Chondrocyte (in vitro differentiated cells): ENCODE measurements around the gene ZBTB9. TPM values are rescaled to one million over a fixed set of nuclear protein-coding genes. Genes with fewer than 3 reads are reported as not detected.

Experiments used
- DNase-seq: peaks from one replicate; pipeline ENCODE4 v3.0.0; 2021; ENCODE audit warnings: mixed read lengths, low spot score
- H3K27ac Mint-ChIP-seq: one replicate; pipeline ENCODE4 v1.8.0; 2021; ENCODE audit warnings: mild to moderate bottlenecking, moderate library complexity, mixed read lengths; ENCODE audit not compliant: unreplicated experiment
- H3K27me3 Mint-ChIP-seq: 2 replicates; pipeline ENCODE4 v1.8.0; 2021; ENCODE audit warnings: low read depth, mixed read lengths
- H3K36me3 Mint-ChIP-seq: 2 replicates; pipeline ENCODE4 v1.8.0; 2021; ENCODE audit warnings: low read depth, mixed read lengths
- H3K4me1 Mint-ChIP-seq: 2 replicates; pipeline ENCODE4 v1.8.0; 2021; ENCODE audit warnings: low read depth, mild to moderate bottlenecking, mixed read lengths
- H3K4me3 Mint-ChIP-seq: one replicate; pipeline ENCODE4 v1.8.0; 2021; ENCODE audit warnings: mild to moderate bottlenecking, moderate library complexity, mixed read lengths; ENCODE audit not compliant: unreplicated experiment
- H3K9me3 Mint-ChIP-seq: 2 replicates; pipeline ENCODE4 v1.8.0; 2021; ENCODE audit warnings: low read depth, mixed read lengths
- CTCF ChIP-seq: fragments of 200-600 bp; sonication (generic); IDR thresholded peaks from 2 replicates; pipeline ENCODE4 v1.5.0; 2021; ENCODE audit warnings: antibody characterized with exemption, mild to moderate bottlenecking, moderate library complexity
- microRNA-seq: library from miRNA; unstranded; fragments of <30 nt; microRNA quantifications from one replicate; pipeline ENCODE4 v1.2.0, GENCODE V29; 2020; ENCODE audit warnings: borderline number of aligned reads
- total RNA-seq: library from RNA; stranded (reverse); gene quantifications from 3 replicates; pipeline ENCODE4 v1.2.1, GENCODE V29; 2021

The ZBTB9 gene
- total RNA-seq, 1 donor from 2014 or later: 7.1 TPM

DNA sequence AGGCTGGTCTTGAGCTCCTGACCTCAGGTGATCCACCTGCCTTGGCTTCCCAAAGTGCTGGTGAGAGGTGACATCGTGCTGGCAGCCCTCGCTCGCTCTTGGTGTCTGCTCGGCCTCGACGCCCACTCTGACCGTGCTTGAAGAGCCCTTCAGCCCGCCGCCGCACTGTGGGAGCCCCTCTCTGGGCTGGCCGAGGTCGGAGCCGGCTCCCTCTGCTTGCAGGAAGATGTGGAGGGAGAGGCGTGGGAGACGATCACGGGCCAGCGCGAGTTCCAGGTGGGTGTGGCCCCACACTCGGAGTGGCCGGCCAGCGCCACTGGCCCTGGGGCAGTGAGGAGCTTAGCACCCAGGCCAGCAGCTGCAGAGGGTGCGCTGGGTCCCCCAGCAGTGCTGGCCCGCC, 48.1 kb downstream of the ZBTB9 start:
- TF ChIP-seq CTCF: no peak
- H3K27ac Mint-ChIP-seq: no peak overlapping the region

DNA sequence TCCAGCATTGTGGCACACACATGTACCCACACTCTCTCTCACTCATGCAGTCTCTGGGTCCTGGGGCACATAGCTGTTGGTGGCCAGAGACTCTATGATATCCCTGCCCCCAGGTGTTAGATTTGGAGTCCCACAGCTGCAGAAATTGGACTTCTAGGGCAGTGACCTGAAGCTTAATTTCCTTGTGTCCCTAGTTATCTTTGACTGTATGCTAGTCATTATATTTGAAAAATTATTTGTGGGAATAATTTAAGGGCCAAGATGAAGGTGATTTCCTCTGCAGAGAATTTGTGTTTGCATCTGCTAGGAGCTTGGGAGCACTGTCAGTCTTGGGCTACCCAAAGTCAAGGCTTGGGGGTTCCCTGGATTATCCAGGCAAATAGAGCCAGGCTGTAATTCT, 50.1 kb downstream of the ZBTB9 start:
- H3K4me3 Mint-ChIP-seq: no peak overlapping the region
- DNase-seq: no peak

More for the DNA sequence above, 48.1 kb downstream of the ZBTB9 start:
- H3K36me3 Mint-ChIP-seq: no peaks in the 10 kb centered on the region
- H3K9me3 Mint-ChIP-seq: peaks cover 3% of the 10 kb centered on the region
- H3K4me3 Mint-ChIP-seq: no peak overlapping the region
- no peak for DNase-seq
- H3K4me1 Mint-ChIP-seq: no peaks in the 10 kb centered on the region
- H3K27me3 Mint-ChIP-seq: peaks cover 14% of the 10 kb centered on the region

GRCh38 chr6:33505548-33506370, 51.4 kb downstream of the ZBTB9 start:
- no peak for TF ChIP-seq CTCF
- no peak for DNase-seq
- no peaks in the 10 kb centered on the region for H3K4me1 Mint-ChIP-seq
- H3K36me3 Mint-ChIP-seq: no peaks in the 10 kb centered on the region
- no peak overlapping the region for H3K4me3 Mint-ChIP-seq
- no peaks in the 10 kb centered on the region for H3K27me3 Mint-ChIP-seq
- H3K9me3 Mint-ChIP-seq: peaks cover 3% of the 10 kb centered on the region
- H3K27ac Mint-ChIP-seq: no peak overlapping the region

More for the DNA sequence above, 50.1 kb downstream of the ZBTB9 start:
- no peaks in the 10 kb centered on the region for H3K4me1 Mint-ChIP-seq
- H3K36me3 Mint-ChIP-seq: no peaks in the 10 kb centered on the region
- TF ChIP-seq CTCF: no peak
- H3K9me3 Mint-ChIP-seq: peaks cover 3% of the 10 kb centered on the region
- H3K27me3 Mint-ChIP-seq: peaks cover 5% of the 10 kb centered on the region
- H3K27ac Mint-ChIP-seq: no peak overlapping the region

Small RNA genes lying within 50 kb of the gene (microRNA-seq; reads per million reads assigned to microRNA genes)
- not detected for gene MIR5004

Other genes with a start within 250 kb of the ZBTB9 start
- gene HSD17B8, start 249.9 kb upstream of the ZBTB9 start, total RNA-seq: 0.60 to 2.8 TPM (median 1.1 TPM) in 3 replicates
- 42.8 to 49.7 TPM (median 44.5 TPM) in 3 replicates for gene RING1, start 246.1 kb upstream of the ZBTB9 start, total RNA-seq
- 35.8 to 49.9 TPM (median 36.0 TPM) in 3 replicates for gene VPS52, start 182.7 kb upstream of the ZBTB9 start, total RNA-seq
- 1,578 to 1,963 TPM (median 1,582 TPM) in 3 replicates for gene RPS18, start 182.5 kb upstream of the ZBTB9 start, total RNA-seq
- 6.5 to 9.2 TPM (median 7.3 TPM) in 3 replicates for gene B3GALT4, start 177.5 kb upstream of the ZBTB9 start, total RNA-seq
- 42.4 to 79.7 TPM (median 48.1 TPM) in 3 replicates for gene WDR46, start 165.3 kb upstream of the ZBTB9 start, total RNA-seq
- gene PFDN6, start 165.0 kb upstream of the ZBTB9 start, total RNA-seq: 25.3 to 35.5 TPM (median 27.8 TPM) in 3 replicates
- 39.2 to 54.5 TPM (median 50.5 TPM) in 3 replicates for gene RGL2, start 155.6 kb upstream of the ZBTB9 start, total RNA-seq
- 86.2 to 102 TPM (median 88.1 TPM) in 3 replicates for gene TAPBP, start 140.5 kb upstream of the ZBTB9 start, total RNA-seq
- gene ZBTB22, start 136.8 kb upstream of the ZBTB9 start, total RNA-seq: 21.4 to 22.2 TPM (median 22.1 TPM) in 3 replicates
- gene DAXX, start 131.6 kb upstream of the ZBTB9 start, total RNA-seq: 26.3 to 27.1 TPM (median 26.4 TPM) in 3 replicates
- 7.4 to 10.4 TPM (median 8.1 TPM) in 3 replicates for gene KIFC1, start 62.8 kb upstream of the ZBTB9 start, total RNA-seq
- 39.0 to 43.2 TPM (median 42.7 TPM) in 3 replicates for gene PHF1, start 43.6 kb upstream of the ZBTB9 start, total RNA-seq
- gene CUTA, start 36.5 kb upstream of the ZBTB9 start, total RNA-seq: 204 to 241 TPM (median 218 TPM) in 3 replicates
- 24.2 to 32.6 TPM (median 24.7 TPM) in 3 replicates for gene SYNGAP1, start 34.5 kb upstream of the ZBTB9 start, total RNA-seq
- 21.9 to 26.9 TPM (median 26.0 TPM) in 3 replicates for gene BAK1, start 125.7 kb downstream of the ZBTB9 start, total RNA-seq
- gene ITPR3, start 166.7 kb downstream of the ZBTB9 start, total RNA-seq: 10.0 to 24.8 TPM (median 11.0 TPM) in 3 replicates